Stomach (tissue), 9 donors: Measurements from ENCODE around the gene RNU6-7. TPM values are rescaled to one million over a fixed set of nuclear protein-coding genes. Genes with fewer than 3 reads are reported as not detected.

Source experiments
- DNase-seq, 2 donors: peaks; one replicate each; pipeline versions ENCODE4 v3.0.0 to v3.0.0-alpha.2; 2013 to 2019
- H3K27ac ChIP-seq, 5 donors: fragments of 200-600 bp in 4 of 5; sonication (generic) in 4 of 5; one replicate each; pipeline ENCODE4 v1.5.1; 2013 to 2019; ENCODE audit warnings: mild to moderate bottlenecking in 1 of 5, moderate library complexity in 1 of 5
- H3K27me3 ChIP-seq, 3 donors: fragments of 200-600 bp; sonication (generic); one replicate each; pipeline ENCODE4 v1.5.1; 2017 to 2019; ENCODE audit warnings: mixed run types in 1 of 3
- H3K36me3 ChIP-seq, 4 donors: fragments of 200-600 bp; sonication (generic); 1 replicate in 3 of 4; 2 replicates in 1 of 4; pipeline ENCODE4 v1.5.1; 2016 to 2019
- H3K4me1 ChIP-seq, 4 donors: fragments of 200-600 bp; sonication (generic); one replicate each; pipeline ENCODE4 v1.5.1; 2016 to 2019
- H3K4me3 ChIP-seq, 4 donors: fragments of 200-600 bp; sonication (generic) in 3 of 4; one replicate each; pipeline ENCODE4 v1.5.1; 2016 to 2019; ENCODE audit warnings: mild to moderate bottlenecking in 1 of 4
- H3K9me3 ChIP-seq, 4 donors: fragments of 200-600 bp; sonication (generic); one replicate each; pipeline ENCODE4 v1.5.1; 2016 to 2019
- CTCF ChIP-seq, 7 experiments: fragments of 450-650 bp in 4 of 7; fragments of 200-600 bp in 3 of 7; sonication (generic) in 3 of 7; IDR thresholded peaks; one replicate each; pipeline ENCODE4 v1.5.1; 2016 to 2019; ENCODE audit warnings: antibody characterized with exemption in 7 of 7, control low read depth in 2 of 7, mild to moderate bottlenecking in 1 of 7
- EP300 ChIP-seq: sonication (generic); formaldehyde crosslinking; IDR thresholded peaks from one replicate; pipeline ENCODE4 v1.6.1; 2017; ENCODE audit warnings: antibody characterized with exemption
- POLR2A ChIP-seq, 4 donors: fragments of 450-650 bp; IDR thresholded peaks; one replicate each; pipeline ENCODE4 v1.6.1; 2016; ENCODE audit warnings: antibody characterized with exemption in 4 of 4, control low read depth in 2 of 4, mild to moderate bottlenecking in 1 of 4, moderate library complexity in 1 of 4
- POLR2AphosphoS5 ChIP-seq, 3 donors: sonication (generic); formaldehyde crosslinking; IDR thresholded peaks; one replicate each; pipeline ENCODE4 v1.6.1; 2016; ENCODE audit warnings: antibody characterized with exemption in 3 of 3
- WGBS, 5 donors: extraction: QIAGEN DNeasy Blood & Tissue Kit in 3 of 5; methylation state at CpG; one replicate each; pipeline versions ENCODE4 v1.1.5 to v1.1.7; 2013 to 2018; 5-methylcytosine and 5-hydroxymethylcytosine counted together
- intact Hi-C: fragments of 100-400 bp; cut with DNase I; formaldehyde crosslinking; loops from one replicate; pipeline ENCODE4 v1.15.1; 2023; ENCODE audit warnings: low total_unique reads
- polyA plus RNA-seq, 3 donors: library from polyadenylated mRNA; stranded (reverse); fragments of 200-250 nt; gene quantifications; one replicate each; pipeline ENCODE4 v1.2.3, GENCODE V29; 2013
- total RNA-seq, 5 donors: library from RNA; depleted of rRNA; stranded (reverse); fragments of >200 nt; gene quantifications; one replicate each; pipeline versions ENCODE4 v1.1.0 to v1.2.3, GENCODE V29; 2014 to 2016
- donor health status: healthy with polysubstance abuse.
- donor health status: Bipolar disorder and iron deficiency.
- donor health status: healthy.

Gene RNU6-7
- total and polyA plus RNA-seq, 8 donors = not detected

- H3K36me3 ChIP-seq = no peaks in the 10 kb centered on the region
- no peaks in the 10 kb centered on the region for H3K27me3 ChIP-seq
- no peak overlapping the region for H3K27ac ChIP-seq
- H3K4me3 ChIP-seq = no peak overlapping the region
- H3K9me3 ChIP-seq = peaks cover 4 to 16% (median 8%) of the 10 kb centered on the region in 4 donors
- H3K4me1 ChIP-seq = no peaks in the 10 kb centered on the region
- TF ChIP-seq CTCF (IDR thresholded peaks at IDR 0.05) = no peak
- no peak for TF ChIP-seq EP300
- no peak for TF ChIP-seq POLR2A (IDR thresholded peaks at IDR 0.05)
- TF ChIP-seq POLR2AphosphoS5 (IDR thresholded peaks at IDR 0.05) = no peak
- intact Hi-C loops = no loop called here
- no peak for DNase-seq
These were observed 15.6 kb upstream of the RNU6-7 start for GRCh38 chr14:32186248-32186647.

GRCh38 chr14:32189811-32190210 lies 12.0 kb upstream of the RNU6-7 start:
- Histone ChIP-seq H3K4me1 (no peaks in the 10 kb centered on the region), H3K27me3 (no peaks in the 10 kb centered on the region), H3K27ac (no peak overlapping the region), H3K36me3 (no peaks in the 10 kb centered on the region), H3K4me3 (no peak overlapping the region), H3K9me3 (peaks cover 4 to 13% (median 7%) of the 10 kb centered on the region in 4 donors)
- no peak for DNase-seq
- WGBS, 5 donors = 57 to 69% (median 66%) methylated on average over 1 of the region's 1 CpG
- intact Hi-C loops = no loop called here
- TF ChIP-seq EP300 (no peak), POLR2AphosphoS5 (IDR thresholded peaks at IDR 0.05) (no peak), CTCF (IDR thresholded peaks at IDR 0.05) (no peak), POLR2A (IDR thresholded peaks at IDR 0.05) (no peak)

GRCh38 chr14:32190673-32191072 lies 11.2 kb upstream of the RNU6-7 start:
- peaks cover 0 to 5% (median 1%) of the 10 kb centered on the region in 4 donors for H3K9me3 ChIP-seq
- H3K27ac ChIP-seq = no peak overlapping the region
- H3K4me1 ChIP-seq = no peaks in the 10 kb centered on the region
- intact Hi-C loops = no loop called here
- peak in 1 of 2 donors; percentile 4 for DNase-seq
- no peak overlapping the region for H3K4me3 ChIP-seq
- TF ChIP-seq EP300 = no peak
- TF ChIP-seq POLR2A (IDR thresholded peaks at IDR 0.05) = no peak
- no peaks in the 10 kb centered on the region for H3K27me3 ChIP-seq
- H3K36me3 ChIP-seq = no peaks in the 10 kb centered on the region
- 29 to 53% (median 46%) methylated on average over 3 of the region's 3 CpGs for WGBS, 5 donors

- no peak overlapping the region for H3K4me3 ChIP-seq
- TF ChIP-seq CTCF (IDR thresholded peaks at IDR 0.05) (no peak), POLR2AphosphoS5 (IDR thresholded peaks at IDR 0.05) (no peak), POLR2A (IDR thresholded peaks at IDR 0.05) (no peak), EP300 (no peak)
- H3K9me3 ChIP-seq = no peaks in the 10 kb centered on the region
- H3K27me3 ChIP-seq = no peaks in the 10 kb centered on the region
- WGBS, 5 donors = 65 to 72% (median 69%) methylated on average over 2 of the region's 2 CpGs
- intact Hi-C loops = no loop called here
- H3K27ac ChIP-seq = no peak overlapping the region
- DNase-seq = no peak
- H3K36me3 ChIP-seq = no peaks in the 10 kb centered on the region
- no peaks in the 10 kb centered on the region for H3K4me1 ChIP-seq
These were observed 9.0 kb upstream of the RNU6-7 start for GRCh38 chr14:32192712-32193373.

- no peaks in the 10 kb centered on the region for H3K27me3 ChIP-seq
- H3K27ac ChIP-seq = no peak overlapping the region
- H3K36me3 ChIP-seq = no peaks in the 10 kb centered on the region
- no peak overlapping the region for H3K4me3 ChIP-seq
- DNase-seq = no peak
- TF ChIP-seq CTCF (IDR thresholded peaks at IDR 0.05) (no peak), POLR2A (IDR thresholded peaks at IDR 0.05) (no peak), POLR2AphosphoS5 (IDR thresholded peaks at IDR 0.05) (no peak), EP300 (no peak)
- no peaks in the 10 kb centered on the region for H3K9me3 ChIP-seq
- WGBS, 5 donors = 79 to 92% (median 88%) methylated on average over 2 of the region's 2 CpGs
- H3K4me1 ChIP-seq = no peaks in the 10 kb centered on the region
- intact Hi-C loops = no loop called here
These were observed 8.3 kb upstream of the RNU6-7 start for GRCh38 chr14:32193532-32193931.
